NCI-H1417 (cell line): ENCODE data around the gene SMARCA2.

Experiments
- DNase-seq, 3 experiments: peaks; one replicate each; lab custom pipeline; 2025; lab: John Stamatoyannopoulos, UW

Gene SMARCA2

DNA sequence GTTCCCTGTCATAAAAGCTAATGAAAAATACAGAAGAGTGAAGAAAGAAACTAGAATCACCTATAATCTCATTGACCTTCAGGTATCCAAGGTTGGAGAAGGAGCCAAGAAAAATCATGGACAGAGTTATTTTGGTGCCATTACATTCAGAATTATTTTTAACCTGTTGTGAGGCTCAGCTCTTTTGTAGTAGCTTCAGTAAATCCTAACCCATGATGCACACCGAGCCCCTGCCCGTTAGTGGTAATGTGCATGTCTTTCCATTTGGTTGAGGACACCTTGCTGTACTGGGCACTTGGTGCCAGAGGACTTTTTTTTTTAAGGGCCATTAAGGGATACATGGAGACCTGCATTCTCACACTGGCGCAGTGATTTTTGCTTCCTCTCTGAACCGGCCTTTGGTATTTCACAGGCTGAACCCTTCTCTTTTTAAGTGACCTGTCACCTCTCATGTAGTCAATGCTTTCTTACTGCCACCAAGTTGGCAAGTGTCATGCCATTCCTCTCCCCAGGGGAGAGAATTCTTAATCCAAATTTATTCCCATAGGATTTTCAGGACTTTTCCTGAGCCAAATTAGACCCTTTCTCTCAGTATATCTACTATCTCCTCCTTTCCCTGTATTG lies 125.6 kb downstream of the SMARCA2 start:
- DNase-seq: no peak

DNA sequence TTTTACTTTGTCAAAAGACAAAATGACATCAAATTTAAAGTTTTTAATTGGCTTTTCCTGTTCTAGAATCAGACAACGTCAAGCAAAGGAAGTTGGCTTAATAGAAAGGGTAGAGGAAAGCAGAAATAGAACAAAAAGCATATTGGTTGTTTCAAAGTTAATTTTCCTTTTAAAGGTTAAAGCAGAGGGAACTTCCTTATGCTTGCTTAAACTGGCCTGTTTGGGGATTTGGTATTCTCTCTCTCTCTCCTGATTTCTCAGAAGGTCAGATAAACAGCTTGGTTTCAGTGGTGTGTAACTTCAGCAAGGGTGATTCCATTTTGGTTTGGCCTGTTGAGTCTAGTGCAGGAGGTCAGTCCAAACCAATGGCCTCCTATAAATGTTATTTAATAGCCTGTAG lies 127.1 kb downstream of the SMARCA2 start:
- DNase-seq: no peak

DNA sequence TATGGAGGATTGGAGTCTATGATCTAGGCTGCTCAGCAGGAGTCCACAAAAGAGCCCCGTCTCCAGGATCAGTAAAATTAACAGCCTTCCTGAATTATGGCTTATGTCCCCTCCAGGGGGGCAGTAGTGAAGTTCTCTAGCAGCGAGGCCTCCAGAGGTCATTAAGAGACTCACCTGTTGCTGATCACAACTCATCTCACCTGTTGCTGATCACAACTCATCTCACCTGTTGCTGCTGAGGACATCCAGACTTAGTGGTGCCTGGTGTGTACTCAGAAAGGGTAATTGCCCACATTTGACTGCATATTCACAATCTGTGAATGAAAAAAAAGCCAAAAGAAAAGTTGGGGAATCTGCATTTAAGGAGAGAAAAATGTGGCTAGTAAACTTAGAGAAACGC lies 129.5 kb downstream of the SMARCA2 start:
- peak in 2 of 3 experiments; percentile 23 to 54 for DNase-seq

DNA sequence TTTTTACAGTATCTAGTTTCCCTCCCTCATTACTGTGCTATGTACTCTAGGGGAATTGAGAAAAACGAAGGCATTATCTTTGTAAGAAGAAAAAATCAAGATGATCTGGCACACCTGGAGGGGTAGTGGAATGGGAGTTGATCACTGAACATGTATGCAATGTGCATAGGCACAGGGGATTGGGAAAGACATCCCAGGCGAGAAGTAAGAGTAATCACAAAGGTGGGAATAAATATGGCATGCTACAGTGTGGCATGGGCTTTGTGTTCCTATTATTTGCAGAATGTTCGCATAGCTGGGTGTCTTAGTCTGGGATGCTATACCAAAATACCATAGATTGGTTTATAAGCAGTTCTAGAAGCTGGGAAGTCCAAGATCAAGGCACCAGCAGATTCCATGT lies 130.6 kb downstream of the SMARCA2 start:
- DNase-seq: no peak

DNA sequence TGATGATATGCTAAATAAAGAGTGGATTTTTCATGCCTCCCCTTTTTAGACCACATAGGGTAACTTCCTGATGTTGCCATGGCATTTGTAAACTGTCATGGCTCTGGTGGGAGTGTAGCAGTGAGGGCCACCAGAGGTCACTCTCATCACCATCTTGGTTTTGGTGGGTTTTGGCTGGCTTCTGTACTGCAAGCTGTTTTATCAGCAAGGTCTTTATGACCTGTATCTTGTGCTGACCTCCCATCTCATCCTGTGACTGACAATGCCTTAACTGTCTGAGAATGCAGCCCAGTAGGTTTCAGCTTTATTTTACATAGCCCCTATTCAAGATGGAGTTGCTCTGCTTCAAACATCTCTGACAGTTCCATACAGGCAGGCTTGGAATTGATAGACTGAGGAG lies 131.6 kb downstream of the SMARCA2 start:
- DNase-seq: peak in 2 of 3 experiments; percentile 12 to 47

DNA sequence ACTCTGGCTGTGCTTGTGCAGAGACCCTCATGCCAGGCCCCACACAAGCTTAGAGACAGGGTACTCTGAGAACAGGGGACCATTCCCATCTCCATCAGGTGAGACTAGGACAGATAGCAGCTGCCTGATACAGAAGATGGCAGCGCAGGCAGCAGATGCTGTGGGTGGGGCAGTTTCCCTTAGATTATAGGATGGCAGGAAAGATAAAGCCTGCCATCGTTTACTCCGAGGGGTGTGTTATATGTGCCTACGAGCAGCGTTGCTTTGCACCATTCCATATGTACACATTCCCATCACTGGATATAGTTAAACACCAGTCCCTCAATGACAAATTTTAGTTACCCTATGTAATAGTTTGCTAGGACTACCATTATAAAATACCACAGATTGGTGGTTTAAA lies 135.2 kb downstream of the SMARCA2 start:
- DNase-seq: no peak

DNA sequence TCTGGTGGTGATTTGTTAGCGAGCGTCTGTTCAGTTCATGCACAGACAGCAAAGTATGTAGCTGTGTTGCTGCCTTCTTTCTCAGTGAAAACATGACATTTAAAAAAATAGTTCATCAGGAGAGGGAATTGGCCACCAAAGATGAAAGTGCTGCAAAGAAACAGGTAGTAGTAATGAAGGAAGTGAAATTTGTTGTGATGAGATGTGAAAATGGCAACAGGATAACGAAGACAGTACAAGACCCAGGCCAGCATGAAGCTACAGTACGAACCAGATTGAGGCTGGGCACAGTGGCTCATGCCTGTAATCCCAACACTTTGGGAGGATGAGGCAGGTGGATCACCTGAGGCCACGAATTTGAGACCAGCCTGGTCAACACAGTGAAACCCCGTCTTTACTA lies 136.0 kb downstream of the SMARCA2 start:
- DNase-seq: no peak

DNA sequence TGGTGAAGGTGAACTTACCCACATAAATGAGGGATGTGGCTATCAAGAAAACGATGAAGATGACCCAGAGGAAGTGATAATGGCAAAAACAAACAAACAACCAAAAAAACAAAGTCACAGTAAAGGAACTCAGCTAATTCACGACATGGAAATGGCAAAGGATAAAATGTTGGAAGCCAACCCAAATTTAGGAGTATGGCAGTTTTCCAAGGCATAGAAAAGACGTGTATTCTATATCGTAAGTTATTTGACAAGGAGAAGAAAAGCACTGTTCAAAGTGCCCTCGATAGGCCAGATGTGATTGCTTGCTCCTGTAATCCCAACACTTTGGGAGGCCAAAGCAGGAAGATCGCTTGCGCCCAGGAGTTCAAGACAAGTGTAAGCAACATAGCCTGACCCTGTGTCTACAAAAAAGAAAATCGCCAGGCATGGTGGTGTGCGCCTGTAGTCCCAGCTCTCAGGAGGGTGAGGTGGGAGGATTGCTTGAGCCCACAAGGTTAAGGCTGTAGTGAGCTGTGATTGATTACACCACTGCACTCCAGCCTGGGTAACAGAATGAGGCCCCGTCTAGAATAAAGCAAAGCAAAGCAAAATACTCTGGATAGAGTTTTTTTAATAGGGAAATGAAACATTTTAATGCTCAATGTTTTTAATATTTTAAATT lies 138.0 kb downstream of the SMARCA2 start:
- no peak for DNase-seq

DNA sequence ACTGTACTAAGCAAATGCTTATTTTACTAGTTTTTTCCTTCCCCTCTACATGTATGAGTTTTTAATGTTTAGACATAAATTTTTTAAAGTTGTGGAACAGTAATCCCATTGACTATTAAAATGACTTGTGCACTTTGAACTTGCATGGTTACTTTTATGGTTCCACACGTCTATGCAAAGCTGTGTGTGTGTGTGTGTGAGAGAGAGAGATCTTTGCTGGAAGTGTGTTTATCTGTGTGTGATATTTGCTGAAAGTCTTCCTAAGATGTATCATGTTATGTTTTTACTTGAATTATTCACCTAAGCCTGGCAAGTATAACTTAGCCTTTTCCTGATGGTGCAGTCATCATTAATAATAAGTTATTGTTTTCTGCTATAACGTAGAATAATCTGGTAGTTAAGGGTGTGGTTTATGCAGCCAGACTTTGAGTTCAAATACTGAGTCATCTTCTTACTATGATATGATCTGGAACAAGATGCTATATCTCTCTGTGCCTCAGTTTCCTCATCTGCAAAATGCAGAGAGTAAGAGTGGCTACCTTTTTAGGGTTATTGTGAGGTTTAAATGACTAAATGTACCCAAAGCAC lies 138.6 kb downstream of the SMARCA2 start:
- DNase-seq: no peak

DNA sequence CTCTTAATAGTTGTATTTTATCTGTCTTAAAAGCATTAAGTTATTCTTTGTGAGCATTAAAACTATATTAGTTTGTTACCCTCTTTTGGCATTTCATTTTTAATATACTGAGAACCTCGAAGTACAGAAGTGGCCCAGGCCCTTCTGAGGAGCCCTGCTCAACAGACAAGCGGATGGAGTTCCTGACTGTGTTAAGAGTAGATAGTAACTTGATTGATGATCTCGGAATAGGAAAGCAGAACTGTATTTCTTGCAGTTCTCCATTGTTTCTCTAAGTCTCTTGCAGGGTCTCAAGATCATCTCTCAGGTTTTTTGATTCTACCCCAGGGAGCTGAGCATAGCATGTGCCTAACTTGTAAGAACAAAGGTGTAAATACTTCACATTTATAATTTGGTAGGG lies 139.6 kb downstream of the SMARCA2 start:
- DNase-seq: no peak

DNA sequence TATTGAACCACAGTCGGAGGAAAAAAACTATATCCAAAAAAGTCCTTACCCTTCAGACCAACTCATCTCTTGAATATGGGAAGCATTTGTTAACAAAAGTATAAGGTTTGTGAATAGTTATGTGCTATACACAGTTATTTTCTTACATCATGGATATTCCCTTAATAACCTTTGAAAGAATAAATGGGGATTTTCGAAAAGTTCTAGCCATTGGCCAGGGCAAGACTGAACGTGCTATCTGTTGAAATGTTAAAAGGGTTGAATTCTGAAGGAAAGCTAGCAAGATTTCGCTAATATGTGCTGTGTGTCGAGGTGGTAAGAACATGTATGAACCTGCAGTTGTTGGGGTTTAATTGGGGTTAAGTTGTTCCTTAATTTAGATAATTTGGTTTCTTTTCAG lies 140.8 kb downstream of the SMARCA2 start:
- DNase-seq: no peak

DNA sequence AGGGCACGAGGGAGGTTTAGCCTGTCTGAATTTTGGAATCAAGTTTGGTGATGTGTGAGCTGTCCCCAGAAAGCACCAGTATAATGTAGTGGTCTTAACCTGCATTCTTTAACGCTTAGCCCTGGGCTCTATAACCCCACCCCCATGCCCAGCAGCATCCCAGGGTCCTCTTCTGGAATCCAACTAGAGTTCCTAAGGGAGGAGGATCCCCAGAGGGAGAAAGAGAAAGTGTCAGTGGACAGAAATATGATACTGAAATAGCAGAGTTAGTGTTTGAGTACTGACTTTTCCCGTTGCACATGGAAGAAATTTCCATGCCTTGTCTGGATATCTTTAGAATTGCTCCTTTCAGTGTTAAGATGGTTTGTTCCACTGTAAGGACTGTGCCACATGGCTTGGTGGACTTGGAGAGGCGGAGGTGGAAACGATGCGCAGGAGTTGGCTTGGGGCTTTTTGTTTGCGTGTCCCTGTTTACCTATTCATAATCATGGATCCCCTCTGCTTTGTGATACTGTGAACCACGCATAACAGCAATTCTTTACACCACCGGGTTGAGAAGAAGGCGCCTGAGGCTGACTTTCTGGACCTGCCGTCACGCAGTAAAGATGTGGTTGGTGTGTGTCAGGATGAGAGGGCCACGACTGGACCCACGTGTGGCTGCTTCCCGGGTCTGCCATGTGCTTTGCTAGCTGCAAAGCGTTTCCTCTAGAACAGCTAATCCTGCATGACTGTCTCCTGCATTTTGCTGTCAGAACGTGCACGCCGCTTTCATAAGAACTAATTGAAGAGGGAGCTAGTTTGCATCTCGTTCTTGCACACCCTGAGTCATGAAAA lies 142.3 kb downstream of the SMARCA2 start:
- peak; percentile 45 to 79 (median 65) for DNase-seq

DNA sequence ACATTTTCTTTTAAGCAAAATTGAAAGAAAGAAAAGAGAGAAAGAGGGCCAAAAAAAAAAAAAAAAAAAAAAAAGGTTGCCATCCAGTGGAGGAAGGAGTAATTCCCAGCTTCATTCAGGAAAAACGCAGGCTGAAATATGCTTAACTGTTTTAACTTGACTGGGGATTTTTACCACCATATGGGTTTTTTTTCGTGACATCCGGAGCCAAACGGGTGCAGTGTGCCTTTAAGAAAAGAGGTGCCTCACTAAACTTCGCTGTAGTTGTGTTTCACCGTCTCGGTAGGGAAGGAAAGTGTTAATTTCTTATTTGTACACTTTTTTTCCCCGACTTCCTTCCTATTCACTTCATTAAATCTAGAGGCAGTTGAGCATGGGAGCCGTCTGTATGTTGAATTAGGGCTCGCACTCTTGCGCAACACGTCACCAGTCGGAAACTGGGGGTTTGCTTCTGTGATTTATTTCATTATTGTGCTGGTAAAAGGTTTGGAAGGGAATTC lies 143.0 kb downstream of the SMARCA2 start:
- DNase-seq: peak; percentile 32 to 81 (median 44)

DNA sequence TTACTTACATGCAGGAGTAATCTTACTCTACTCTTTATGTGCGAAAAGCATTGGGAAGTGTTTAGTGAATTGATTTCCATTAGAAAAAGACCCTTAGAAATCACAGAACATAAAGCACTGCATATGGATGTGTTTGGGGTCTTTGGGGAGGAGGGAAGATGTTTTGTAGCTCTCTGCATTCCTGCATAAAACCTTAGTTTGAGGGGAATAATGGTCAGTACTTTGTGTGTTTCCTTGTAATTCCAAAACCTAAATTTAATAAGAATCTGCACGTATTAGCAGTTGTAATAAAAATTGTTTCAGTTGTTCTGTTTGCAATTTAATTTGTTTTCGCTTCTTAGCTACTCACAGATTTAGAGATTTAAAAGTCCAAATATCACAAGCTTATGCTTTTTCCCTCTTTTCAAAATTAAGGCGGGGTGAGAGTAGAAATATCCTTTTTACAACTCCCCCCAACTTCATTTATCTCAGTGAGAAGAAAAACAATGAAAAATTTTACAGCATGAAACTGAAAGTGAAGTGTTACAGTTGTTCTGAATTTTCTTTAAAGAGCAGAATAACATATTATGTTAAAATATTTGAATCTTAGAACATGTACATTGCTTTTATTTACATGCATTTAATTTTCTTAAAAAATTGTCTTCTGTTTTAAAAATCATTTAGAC lies 143.8 kb downstream of the SMARCA2 start:
- peak in 1 of 3 experiments; percentile 54 for DNase-seq

DNA sequence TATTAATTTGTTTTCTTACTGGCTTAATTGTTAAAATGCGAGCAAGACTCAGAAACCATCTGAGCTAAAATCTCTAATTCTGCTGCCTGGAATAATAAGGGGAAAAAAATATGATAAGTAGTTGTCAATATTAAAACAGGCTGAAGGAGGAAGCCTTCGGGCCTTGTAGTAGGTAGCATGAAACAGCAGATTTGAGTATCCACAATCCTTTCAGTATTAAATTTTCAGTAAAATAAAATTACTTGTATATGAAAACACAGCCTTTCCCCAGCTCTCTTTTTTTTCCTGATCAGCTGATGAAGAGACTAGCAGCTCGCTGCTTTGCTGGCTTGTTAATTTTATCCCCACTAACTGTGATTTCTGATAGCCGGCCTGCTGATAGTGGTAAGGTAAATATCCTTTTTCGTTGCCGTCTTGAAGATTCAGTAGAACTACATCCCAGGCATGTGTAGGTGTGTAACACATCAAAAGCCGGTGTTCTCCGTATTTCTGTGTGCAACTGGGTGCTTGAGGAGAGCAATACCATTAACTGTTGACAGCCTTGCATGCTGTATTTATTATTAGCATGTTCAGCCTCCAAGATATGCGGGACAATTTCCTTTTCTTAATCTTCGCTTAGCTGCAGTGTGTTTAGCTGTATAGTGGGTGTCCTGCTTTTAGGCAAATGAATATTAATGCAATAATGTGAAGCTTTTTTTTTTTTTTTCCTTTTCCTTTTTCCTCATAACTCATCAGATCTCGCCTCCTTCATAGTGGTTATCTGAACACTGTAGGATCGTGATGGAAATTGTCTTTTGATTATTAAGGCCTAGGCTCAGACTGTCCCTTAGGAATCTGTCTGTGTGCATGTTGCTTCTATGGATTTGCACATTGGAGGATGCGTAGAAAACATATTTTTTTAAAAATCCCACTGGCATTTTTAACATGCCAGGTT lies 144.6 kb downstream of the SMARCA2 start:
- DNase-seq: peak in 2 of 3 experiments; percentile 60 to 76

DNA sequence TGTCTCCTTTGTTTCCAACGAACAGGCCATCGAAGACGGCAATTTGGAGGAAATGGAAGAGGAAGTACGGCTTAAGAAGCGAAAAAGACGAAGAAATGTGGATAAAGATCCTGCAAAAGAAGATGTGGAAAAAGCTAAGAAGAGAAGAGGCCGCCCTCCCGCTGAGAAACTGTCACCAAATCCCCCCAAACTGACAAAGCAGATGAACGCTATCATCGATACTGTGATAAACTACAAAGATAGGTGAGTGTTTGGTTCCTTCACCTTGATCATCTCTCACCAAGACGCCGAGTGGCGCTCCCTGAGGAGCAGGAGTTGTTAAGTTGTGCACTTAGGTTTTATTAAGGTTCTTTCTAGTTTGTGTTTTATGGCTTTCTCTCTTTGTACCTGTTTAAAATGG lies 146.5 kb downstream of the SMARCA2 start:
- DNase-seq: no peak

DNA sequence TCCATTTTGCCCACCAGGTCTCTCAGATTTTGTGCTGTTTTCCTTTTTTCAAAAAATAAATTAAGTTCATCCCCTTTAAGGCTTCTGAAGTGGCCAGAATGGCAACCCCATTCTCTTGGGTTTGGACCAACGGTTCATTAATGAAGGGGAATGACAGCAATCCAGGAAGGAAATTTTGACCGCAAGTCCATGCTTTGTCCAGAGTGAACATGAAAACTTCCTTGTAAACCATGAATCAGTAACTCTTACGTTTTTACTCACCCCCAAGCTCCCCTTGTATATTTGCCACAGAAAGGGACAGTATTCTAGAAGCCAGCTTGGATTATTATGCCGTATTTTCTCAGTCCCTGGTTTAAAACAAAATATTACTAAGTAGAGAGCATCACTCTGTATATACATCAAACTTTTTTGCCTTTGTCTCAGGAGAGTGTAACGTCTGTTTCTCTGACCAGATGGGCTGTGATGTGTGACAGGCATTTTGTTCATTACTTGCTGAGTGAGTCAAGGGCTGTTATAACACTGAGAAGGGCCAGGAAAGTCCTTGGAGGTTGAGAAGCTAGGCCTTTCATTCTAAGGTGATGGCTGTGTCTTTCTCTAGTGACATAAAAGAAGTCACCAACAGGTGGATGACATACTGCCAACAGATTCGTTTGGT lies 148.2 kb downstream of the SMARCA2 start:
- no peak for DNase-seq

DNA sequence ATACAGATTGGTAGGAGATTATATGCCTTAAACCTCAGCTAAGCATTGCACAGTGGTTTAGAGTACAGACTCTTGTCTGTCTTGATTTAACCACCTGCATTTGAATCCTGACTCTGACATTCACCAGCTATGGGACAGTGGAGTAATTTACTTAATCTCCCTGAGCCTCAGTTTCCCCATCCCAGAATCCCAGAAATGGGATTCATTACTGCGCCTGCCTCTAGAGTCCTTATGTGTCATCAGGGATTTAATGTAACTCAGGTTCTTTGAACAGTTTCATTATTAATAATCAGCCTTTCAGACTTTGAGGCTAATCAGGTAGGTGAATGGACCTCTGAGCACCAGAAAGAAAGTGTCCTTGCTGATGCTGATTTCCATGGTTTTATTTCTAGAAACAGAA lies 149.1 kb downstream of the SMARCA2 start:
- no peak for DNase-seq

DNA sequence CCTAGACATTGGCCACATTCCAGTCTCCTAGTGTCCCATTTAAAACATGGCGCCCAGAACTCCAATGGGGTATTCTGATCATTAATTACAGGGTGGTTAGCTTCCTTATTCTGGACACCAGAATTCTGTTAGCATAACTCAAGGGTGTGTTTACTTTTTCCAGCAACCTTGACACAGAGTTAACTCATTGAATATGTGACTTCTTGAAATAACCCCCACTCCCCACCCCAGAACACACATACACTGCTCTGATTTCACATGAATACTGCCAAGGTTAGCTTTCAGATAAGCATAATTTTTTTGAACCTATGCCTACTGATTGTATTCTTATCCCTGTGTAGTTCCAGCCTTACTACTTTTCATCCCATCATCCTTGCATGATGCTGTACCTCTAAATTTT lies 151.1 kb downstream of the SMARCA2 start:
- DNase-seq: no peak

DNA sequence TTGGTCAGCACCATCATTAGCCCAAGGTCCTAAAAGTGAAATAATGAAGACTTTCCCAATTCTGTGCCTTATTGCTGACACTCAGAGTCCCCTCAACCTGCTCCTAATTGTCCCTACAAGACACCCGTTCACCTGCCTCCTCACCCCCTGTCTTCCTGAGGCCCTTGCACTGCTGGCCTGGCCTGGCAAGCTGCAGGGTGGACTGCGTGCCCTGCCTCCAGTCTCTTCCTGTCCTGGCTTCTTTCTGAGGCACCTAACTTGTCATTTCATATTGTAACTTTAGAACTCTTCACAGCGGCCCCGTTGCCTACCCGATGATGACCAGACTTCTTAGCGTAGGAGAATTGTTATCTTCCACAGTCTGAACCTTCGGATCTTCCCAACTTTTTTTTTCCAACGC lies 153.9 kb downstream of the SMARCA2 start:
- no peak for DNase-seq
